AG04450 (cell line): ENCODE results near the gene OS9. TPM values are rescaled to one million over a fixed set of nuclear protein-coding genes. Genes with fewer than 3 reads are reported as not detected.
A peak's percentile ranks its signal among the peaks of the same experiment; 100 is the strongest.

Experiments
- CTCF ChIA-PET: fragments of 300-600, 350-600 bp; formaldehyde crosslinking; extraction: SDS; loops from one replicate; lab custom pipeline; 2022; ENCODE audit warnings: antibody characterized with exemption, inconsistent platforms; lab: Charles Lee
- POLR2A ChIA-PET: fragments of 350-600 bp; formaldehyde crosslinking; extraction: SDS; loops from one replicate; lab custom pipeline; 2021; ENCODE audit warnings: antibody characterized with exemption, inconsistent platforms; lab: Yijun Ruan, JAX
- DNase-seq: peaks from one replicate; pipeline ENCODE4 v3.0.0-alpha.2; 2011; ENCODE audit warnings: low read depth, low spot score
- H3K27ac ChIP-seq: one replicate; pipeline ENCODE4 v1.5.1; 2012; ENCODE audit warnings: low read depth, low read length, control low read depth
- H3K27me3 ChIP-seq: one replicate; pipeline ENCODE4 v1.6.0; 2012; ENCODE audit warnings: low read length; ENCODE audit not compliant: control insufficient read depth, insufficient read depth
- H3K4me3 ChIP-seq: 2 replicates; pipeline ENCODE4 v1.5.1; 2011; ENCODE audit warnings: mild to moderate bottlenecking, low read depth, low read length, control low read depth
- H3K9me3 ChIP-seq: 2 replicates; pipeline ENCODE4 v1.5.1; 2012; ENCODE audit warnings: low read length; ENCODE audit not compliant: control insufficient read depth, insufficient read depth
- polyA plus RNA-seq: library from polyadenylated mRNA; depleted of rRNA; stranded (reverse); fragments of >200 nt; gene quantifications from 2 replicates; pipeline ENCODE4 v1.2.3, GENCODE V29; 2011
- TF ChIP-seq, protein P1 (sequence below): IDR thresholded peaks from 2 replicates; pipeline ENCODE4 v1.5.1; 2011; ENCODE audit warnings: low read depth, low read length, control low read depth, inconsistent platforms

OS9 gene
- polyA plus RNA-seq, 1 experiment = 310 TPM

GRCh38 chr12:57763881-57764661 lies 70.1 kb downstream of the OS9 start:
- no peak for DNase-seq
- TF ChIP-seq, protein P1, sequence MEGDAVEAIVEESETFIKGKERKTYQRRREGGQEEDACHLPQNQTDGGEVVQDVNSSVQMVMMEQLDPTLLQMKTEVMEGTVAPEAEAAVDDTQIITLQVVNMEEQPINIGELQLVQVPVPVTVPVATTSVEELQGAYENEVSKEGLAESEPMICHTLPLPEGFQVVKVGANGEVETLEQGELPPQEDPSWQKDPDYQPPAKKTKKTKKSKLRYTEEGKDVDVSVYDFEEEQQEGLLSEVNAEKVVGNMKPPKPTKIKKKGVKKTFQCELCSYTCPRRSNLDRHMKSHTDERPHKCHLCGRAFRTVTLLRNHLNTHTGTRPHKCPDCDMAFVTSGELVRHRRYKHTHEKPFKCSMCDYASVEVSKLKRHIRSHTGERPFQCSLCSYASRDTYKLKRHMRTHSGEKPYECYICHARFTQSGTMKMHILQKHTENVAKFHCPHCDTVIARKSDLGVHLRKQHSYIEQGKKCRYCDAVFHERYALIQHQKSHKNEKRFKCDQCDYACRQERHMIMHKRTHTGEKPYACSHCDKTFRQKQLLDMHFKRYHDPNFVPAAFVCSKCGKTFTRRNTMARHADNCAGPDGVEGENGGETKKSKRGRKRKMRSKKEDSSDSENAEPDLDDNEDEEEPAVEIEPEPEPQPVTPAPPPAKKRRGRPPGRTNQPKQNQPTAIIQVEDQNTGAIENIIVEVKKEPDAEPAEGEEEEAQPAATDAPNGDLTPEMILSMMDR = no peak
- no peaks in the 10 kb centered on the region; the same call in 1 of the 2 replicates for H3K9me3 ChIP-seq
- H3K4me3 ChIP-seq = no peak overlapping the region
- CTCF ChIA-PET = interaction anchor here (4.3 kb wide), 1 partner anchor 7 kb away, joined by 24 read pairs; no protein-coding TSS in a partner anchor
- POLR2A ChIA-PET = interaction anchor here (0.8 kb wide), 1 partner anchor 12 kb away, joined by 4 read pairs; the partner anchor contains the start of gene CDK4
- no peak overlapping the region for H3K27ac ChIP-seq
- peaks cover 40% of the 10 kb centered on the region for H3K27me3 ChIP-seq

GRCh38 chr12:57764662-57765002 lies 70.7 kb downstream of the OS9 start:
- H3K4me3 ChIP-seq = peak overlapping the region; percentile 29; the same call in 1 of the 2 replicates
- POLR2A ChIA-PET = interaction anchor here (0.8 kb wide), 1 partner anchor 13 kb away, joined by 4 read pairs; the partner anchor contains the start of gene CDK4

GRCh38 chr12:57765003-57765697 lies 71.2 kb downstream of the OS9 start:
- Histone ChIP-seq H3K27ac (no peak overlapping the region), H3K27me3 (peaks cover 40% of the 10 kb centered on the region), H3K4me3 (peak overlapping the region; percentile 29), H3K9me3 (no peaks in the 10 kb centered on the region; the same call in 1 of the 2 replicates)
- no peak for DNase-seq
- TF ChIP-seq, protein P1 = peak; percentile 44
- CTCF ChIA-PET = interaction anchor here (1.0 to 4.3 kb wide), 2 partner anchors 8 to 18 kb away, joined by 3 to 24 read pairs; partner anchors contain the start of gene TSFM
- POLR2A ChIA-PET = interaction anchor here (0.8 kb wide), 1 partner anchor 13 kb away, joined by 4 read pairs; the partner anchor contains the start of gene CDK4

More at GRCh38 chr12:57764662-57765002, 70.7 kb downstream of the OS9 start:
- CTCF ChIA-PET = interaction anchor here (1.0 to 4.3 kb wide), 2 partner anchors 8 to 18 kb away, joined by 3 to 24 read pairs; partner anchors contain the start of gene TSFM
- TF ChIP-seq, protein P1 = no peak
- no peak overlapping the region for H3K27ac ChIP-seq
- H3K9me3 ChIP-seq = no peaks in the 10 kb centered on the region; the same call in 1 of the 2 replicates
- DNase-seq = no peak
- H3K27me3 ChIP-seq = peaks cover 40% of the 10 kb centered on the region

DNA sequence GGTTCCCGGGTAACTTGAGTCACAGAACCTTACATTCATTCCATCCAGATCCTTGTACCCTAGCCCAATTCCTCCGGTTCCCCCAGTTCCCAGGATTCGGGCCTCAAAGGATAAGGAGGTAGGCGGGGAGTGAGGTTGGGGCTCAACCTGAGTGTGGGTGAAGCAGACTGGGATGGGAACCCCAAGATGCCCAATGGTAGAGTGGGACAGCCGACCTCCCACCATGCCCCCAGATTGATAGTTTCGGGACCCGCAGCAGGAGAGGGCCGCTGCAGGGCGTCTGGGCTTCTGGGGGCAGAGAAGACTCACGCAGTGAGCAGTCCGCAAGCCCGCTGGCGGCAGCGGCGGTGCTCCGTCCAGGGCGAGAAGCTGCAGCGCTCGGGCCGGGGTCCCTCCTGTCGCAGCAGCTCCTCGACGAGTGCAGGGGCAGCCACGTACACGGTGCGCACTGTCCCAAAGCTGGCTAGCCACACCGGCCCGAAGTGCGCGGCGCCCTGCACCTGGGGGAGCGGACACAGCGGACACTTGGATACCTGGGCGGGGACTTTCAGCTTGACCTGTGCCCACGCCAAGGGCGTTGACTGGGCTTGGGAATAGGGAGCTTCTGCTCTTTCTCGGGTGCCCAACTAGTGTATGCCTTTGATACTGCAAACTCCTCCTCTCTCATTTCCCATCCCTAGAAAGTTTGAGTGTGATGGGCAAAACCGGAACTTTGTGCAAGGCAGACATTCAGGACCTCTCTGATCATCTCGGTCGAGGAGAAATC lies 71.9 kb downstream of the OS9 start:
- TF ChIP-seq, protein P1 = no peak
- POLR2A ChIA-PET = interaction anchor here (1.2 kb wide), 1 partner anchor 9 kb away, joined by 3 read pairs; no protein-coding TSS in a partner anchor
- DNase-seq = no peak
- Histone ChIP-seq H3K9me3 (no peaks in the 10 kb centered on the region; the same call in 1 of the 2 replicates), H3K27ac (no peak overlapping the region), H3K4me3 (peak overlapping the region; percentile 43), H3K27me3 (peaks cover 40% of the 10 kb centered on the region)
- CTCF ChIA-PET = interaction anchor here (1.0 to 4.3 kb wide), 3 partner anchors 9 to 17 kb away, joined by 3 to 24 read pairs (median 6); partner anchors contain the start of gene TSFM
